Fibroblast of lung (primary cell): ENCODE data around the gene PTPN14. TPM values are rescaled to one million over a fixed set of nuclear protein-coding genes. Genes with fewer than 3 reads are reported as not detected.
A peak's percentile ranks its signal among the peaks of the same experiment; 100 is the strongest.

ENCODE experiments used
- DNase-seq, 2 donors: peaks; one replicate each; pipeline versions ENCODE4 v3.0.0 to v3.0.0-alpha.2; 2010; ENCODE audit warnings: low read depth in 2 of 2
- H2AFZ ChIP-seq: 2 replicates; pipeline ENCODE4 v1.5.1; 2012; ENCODE audit warnings: low read length, control low read depth, inconsistent platforms
- H3K27ac ChIP-seq: 2 replicates; pipeline ENCODE4 v1.5.1; 2011; ENCODE audit warnings: low read length, control low read depth; ENCODE audit not compliant: insufficient read depth
- H3K27me3 ChIP-seq: 2 replicates; pipeline ENCODE4 v1.5.1; 2011; ENCODE audit warnings: mild to moderate bottlenecking, low read length; ENCODE audit not compliant: control insufficient read depth, insufficient read depth
- H3K36me3 ChIP-seq: 2 replicates; pipeline ENCODE4 v1.5.1; 2011; ENCODE audit warnings: low read length; ENCODE audit not compliant: control insufficient read depth, insufficient read depth
- H3K4me1 ChIP-seq: 2 replicates; pipeline ENCODE4 v1.5.1; 2011; ENCODE audit warnings: low read length; ENCODE audit not compliant: control insufficient read depth, insufficient read depth; ENCODE audit errors: extremely low read depth
- H3K4me2 ChIP-seq: 2 replicates; pipeline ENCODE4 v1.5.1; 2011; ENCODE audit warnings: low read length, control low read depth; ENCODE audit not compliant: insufficient read depth; ENCODE audit errors: extremely low read depth
- H3K4me3 ChIP-seq, 4 experiments: fragments of 200-600 bp in 1 of 4; sonication (generic) in 1 of 4; replicated peaks in 1 of 4; 2 replicates each; pipeline ENCODE4 v1.5.1; 2011 to 2016; ENCODE audit warnings: low read length in 4 of 4, low read depth in 3 of 4, mild to moderate bottlenecking in 3 of 4, control low read depth in 2 of 4, inconsistent platforms in 1 of 4, mixed read lengths in 1 of 4; ENCODE audit not compliant: insufficient read depth in 1 of 4; ENCODE audit errors: control extremely low read depth in 1 of 4
- H3K79me2 ChIP-seq: 2 replicates; pipeline ENCODE4 v1.5.1; 2012; ENCODE audit warnings: mild to moderate bottlenecking, low read length, inconsistent platforms; ENCODE audit not compliant: control insufficient read depth, insufficient read depth
- H3K9ac ChIP-seq: 2 replicates; pipeline ENCODE4 v1.5.1; 2011; ENCODE audit warnings: mild to moderate bottlenecking, low read length, control low read depth; ENCODE audit not compliant: insufficient read depth
- H3K9me3 ChIP-seq: 2 replicates; pipeline ENCODE4 v1.5.1; 2012; ENCODE audit warnings: low read depth, low read length; ENCODE audit not compliant: control insufficient read depth, insufficient read depth
- H4K20me1 ChIP-seq: 2 replicates; pipeline ENCODE4 v1.5.1; 2011; ENCODE audit warnings: low read length; ENCODE audit not compliant: control insufficient read depth, insufficient read depth; ENCODE audit errors: extremely low read depth
- CTCF ChIP-seq, 2 donors: IDR thresholded peaks in 1 of 2; conservative IDR thresholded peaks in 1 of 2; 1 replicate in 1 of 2; 2 replicates in 1 of 2; pipeline ENCODE4 v1.5.1; 2011 to 2012; ENCODE audit warnings: low read length in 2 of 2, control low read depth in 1 of 2, inconsistent platforms in 1 of 2, low read depth in 1 of 2, mild to moderate bottlenecking in 1 of 2
- EZH2 ChIP-seq: IDR thresholded peaks from 2 replicates; pipeline ENCODE4 v1.5.1; 2012; ENCODE audit warnings: low read length, control low read depth, mild to moderate bottlenecking; ENCODE audit errors: missing control alignments
- polyA plus RNA-seq, 2 donors: library from polyadenylated mRNA; depleted of rRNA in 1 of 2; stranded (reverse) in 1 of 2; unstranded in 1 of 2; fragments of >200 nt; gene quantifications; 2 replicates each; pipeline ENCODE4 v1.2.1, GENCODE V29; 2011 to 2012; ENCODE audit warnings: missing spikeins in 1 of 2
- total RNA-seq: library from RNA; depleted of rRNA; stranded (reverse); fragments of >200 nt; gene quantifications from 2 replicates; pipeline ENCODE4 v1.2.1, GENCODE V29; 2014

The PTPN14 gene
- total and polyA plus RNA-seq, 2 donors (not counting 1 experiment from before 2014, with no cell fraction given), result 38.7 to 56.1 TPM

DNA sequence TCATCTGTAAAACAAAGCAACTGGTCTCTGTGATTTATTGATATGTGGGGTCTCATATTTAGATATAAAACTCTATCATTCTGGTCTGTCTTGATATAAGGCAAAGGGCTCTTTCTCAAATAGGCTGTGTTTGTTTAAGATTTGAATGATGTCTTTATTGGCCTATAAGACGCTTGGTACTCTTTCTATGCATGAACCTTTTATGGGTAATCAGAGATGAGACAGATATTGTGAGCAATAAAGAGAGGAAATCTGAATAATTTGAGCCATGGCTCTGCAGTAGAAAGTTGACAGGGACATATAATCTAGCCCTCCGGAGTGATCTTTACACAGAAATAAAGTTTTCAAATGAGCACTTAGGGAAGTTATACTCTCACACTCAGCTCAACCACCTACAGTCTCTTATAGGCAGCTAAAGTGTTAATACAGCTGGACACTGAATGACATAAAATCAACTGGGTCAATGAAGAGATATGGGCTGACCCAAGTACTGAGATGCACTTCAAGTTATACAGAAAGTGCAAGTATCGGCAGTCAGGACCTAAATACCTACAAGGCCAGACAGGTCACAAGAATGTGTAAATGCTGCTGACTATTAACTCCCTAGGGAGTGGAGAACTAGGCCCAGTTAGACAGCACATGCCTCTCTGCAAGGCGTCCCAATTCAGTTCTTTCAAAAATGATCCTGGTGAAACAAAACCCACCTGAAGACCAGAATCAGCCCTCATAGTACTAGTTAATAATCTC lies 111.0 kb downstream of the PTPN14 start:
- Histone ChIP-seq H3K4me1 (peaks cover 11% of the 10 kb centered on the region), H3K4me2 (peak overlapping the region; percentile 48)

GRCh38 chr1:214439352-214440119 lies 111.9 kb downstream of the PTPN14 start:
- TF ChIP-seq EZH2 (no peak), CTCF (conservative IDR thresholded peaks at IDR 0.05 in 1 of 2, IDR thresholded peaks at IDR 0.05 in 1 of 2; ENCODE audit: low read depth in 1 of 2, low read length in 2 of 2) (no peak)
- no peak overlapping the region for H2AFZ ChIP-seq
- no peaks in the 10 kb centered on the region for H3K27me3 ChIP-seq
- H3K4me3 ChIP-seq, result peak overlapping the region in 2 of 4 experiments; percentile 12 to 37
- peaks cover 34% of the 10 kb centered on the region for H3K79me2 ChIP-seq
- H3K4me1 ChIP-seq, result peaks cover 2% of the 10 kb centered on the region
- H4K20me1 ChIP-seq, result no peaks in the 10 kb centered on the region
- no peaks in the 10 kb centered on the region for H3K36me3 ChIP-seq
- peak overlapping the region; percentile 48 for H3K4me2 ChIP-seq
- peak overlapping the region; percentile 38 for H3K27ac ChIP-seq
- DNase-seq, result peak; percentile 94 to 98
- no peak overlapping the region for H3K9ac ChIP-seq
- H3K9me3 ChIP-seq, result no peaks in the 10 kb centered on the region

More for the DNA sequence above, 111.0 kb downstream of the PTPN14 start:
- Histone ChIP-seq H4K20me1 (no peaks in the 10 kb centered on the region), H2AFZ (no peak overlapping the region), H3K4me3 (no peak overlapping the region), H3K9me3 (no peaks in the 10 kb centered on the region), H3K27ac (peak overlapping the region; percentile 38), H3K9ac (no peak overlapping the region), H3K79me2 (peaks cover 37% of the 10 kb centered on the region), H3K27me3 (no peaks in the 10 kb centered on the region), H3K36me3 (no peaks in the 10 kb centered on the region)
- no peak for TF ChIP-seq CTCF (conservative IDR thresholded peaks at IDR 0.05 in 1 of 2, IDR thresholded peaks at IDR 0.05 in 1 of 2; ENCODE audit: low read depth in 1 of 2, low read length in 2 of 2)
- no peak for TF ChIP-seq EZH2
- DNase-seq, result no peak

- Histone ChIP-seq H3K9ac (no peak overlapping the region), H4K20me1 (no peaks in the 10 kb centered on the region), H3K36me3 (no peaks in the 10 kb centered on the region), H3K79me2 (peaks cover 27% of the 10 kb centered on the region), H3K4me3 (no peak overlapping the region), H3K4me1 (no peaks in the 10 kb centered on the region), H3K27me3 (no peaks in the 10 kb centered on the region), H3K9me3 (no peaks in the 10 kb centered on the region), H3K27ac (no peak overlapping the region), H3K4me2 (no peak overlapping the region), H2AFZ (no peak overlapping the region)
- TF ChIP-seq CTCF (conservative IDR thresholded peaks at IDR 0.05 in 1 of 2, IDR thresholded peaks at IDR 0.05 in 1 of 2; ENCODE audit: low read depth in 1 of 2, low read length in 2 of 2) (no peak), EZH2 (no peak)
- no peak for DNase-seq
Observed at GRCh38 chr1:214438530-214438929, 112.9 kb downstream of the PTPN14 start.
